Hepatocyte (in vitro differentiated cells): ENCODE results near the gene ZFYVE19.

Experiments
- CTCF ChIP-seq: fragments of 200-600 bp; sonication (generic); IDR thresholded peaks from 2 replicates; pipeline ENCODE4 v1.5.1; 2016; ENCODE audit warnings: antibody characterized with exemption, mild to moderate bottlenecking; ENCODE audit not compliant: poor library complexity
- EZH2 ChIP-seq: fragments of 200-600 bp; sonication (generic); IDR thresholded peaks from 2 replicates; pipeline ENCODE4 v1.6.1; 2016; ENCODE audit warnings: antibody characterized with exemption, mild to moderate bottlenecking, borderline replicate concordance
- EZH2phosphoT487 ChIP-seq: fragments of 200-600 bp; sonication (generic); IDR thresholded peaks from one replicate; pipeline ENCODE4 v1.6.1; 2018; ENCODE audit warnings: antibody characterized with exemption, mild to moderate bottlenecking, low read depth, moderate library complexity; ENCODE audit not compliant: unreplicated experiment, severe bottlenecking

GRCh38 chr15:40775007-40775406 is 31.9 kb upstream of the ZFYVE19 start:
- TF ChIP-seq CTCF (no peak), EZH2 (no peak), EZH2phosphoT487 (no peak)
